ENCODE measurements around the gene MICAL3. TPM values are rescaled to one million over a fixed set of nuclear protein-coding genes. Genes with fewer than 3 reads are reported as not detected.
A peak's percentile ranks its signal among the peaks of the same experiment; 100 is the strongest.
"Not testable (repeated sequence)": the region's sequence is repeated elsewhere in the genome, so short reads cannot be mapped to it uniquely, and the experiment has no call there.

Gene MICAL3
- total RNA-seq, 1 donor from 2014 or later, result 33.6 TPM

DNA sequence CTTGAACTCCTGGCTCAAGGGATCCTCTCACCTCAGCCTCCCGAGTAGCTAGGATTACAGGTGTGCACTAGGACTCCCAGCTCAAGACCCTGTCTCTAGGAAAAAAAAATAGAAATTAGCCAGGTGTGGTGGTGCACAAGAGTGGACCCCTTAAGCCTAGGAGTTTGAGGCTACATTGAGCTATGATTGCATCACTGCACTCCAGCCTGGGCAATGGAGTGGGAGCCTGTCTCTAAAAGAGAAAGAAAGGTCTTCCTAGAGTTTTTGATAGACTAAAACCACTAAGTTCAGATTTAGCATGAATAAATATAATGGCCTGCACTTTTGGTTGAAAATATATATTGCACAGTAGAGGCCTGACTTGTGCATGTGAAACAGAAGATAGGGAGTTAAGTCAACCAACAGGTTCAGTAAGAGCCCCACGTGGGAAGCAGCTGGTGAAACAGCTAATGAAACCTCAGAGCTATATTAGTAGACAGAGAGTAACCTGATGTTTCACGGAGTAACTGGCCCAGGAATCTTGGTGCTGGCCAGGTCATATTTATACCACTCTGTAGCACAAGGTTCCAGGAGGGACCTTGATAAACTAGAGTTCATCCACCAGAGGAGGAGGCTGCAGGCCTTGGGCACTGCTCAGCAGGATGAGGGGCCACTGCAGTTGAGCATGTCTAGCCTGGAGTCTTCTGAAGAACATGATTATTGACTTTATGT is 4.6 kb upstream of the MICAL3 start:
- Mint-ChIP-seq H3K27ac (no peak overlapping the region), H3K4me3 (no peak overlapping the region), H3K4me1 (peaks cover 6% of the 10 kb centered on the region), H3K9me3 (no peaks in the 10 kb centered on the region), H3K36me3 (no peaks in the 10 kb centered on the region), H3K27me3 (ENCODE audit: insufficient read depth, low read depth) (peaks cover 40% of the 10 kb centered on the region)
- Histone ChIP-seq H3K9ac (no peak overlapping the region), H2AFZ (replicated peaks) (no peak overlapping the region), H3K27me3 (peaks cover 57% of the 10 kb centered on the region), H3K4me1 (peaks cover 3% of the 10 kb centered on the region), H3K36me3 (no peaks in the 10 kb centered on the region), H3K79me2 (ENCODE audit: low read depth) (no peaks in the 10 kb centered on the region), H4K20me1 (ENCODE audit: low read depth) (peaks cover 2% of the 10 kb centered on the region), H3K27ac (no peak overlapping the region), H3K4me2 (no peak overlapping the region), H3K9me3 (ENCODE audit: low read depth) (no peaks in the 10 kb centered on the region), H3K4me3 (no peak overlapping the region), H3F3A (ENCODE audit: low read depth) (peaks cover 2% of the 10 kb centered on the region)
- DNase-seq (ENCODE audit: low spot score), result no peak
- TF ChIP-seq EZH2phosphoT487 (IDR thresholded peaks at IDR 0.05) (no peak), EZH2 (IDR thresholded peaks at IDR 0.05) (no peak)
- TF ChIP-seq, protein P1, sequence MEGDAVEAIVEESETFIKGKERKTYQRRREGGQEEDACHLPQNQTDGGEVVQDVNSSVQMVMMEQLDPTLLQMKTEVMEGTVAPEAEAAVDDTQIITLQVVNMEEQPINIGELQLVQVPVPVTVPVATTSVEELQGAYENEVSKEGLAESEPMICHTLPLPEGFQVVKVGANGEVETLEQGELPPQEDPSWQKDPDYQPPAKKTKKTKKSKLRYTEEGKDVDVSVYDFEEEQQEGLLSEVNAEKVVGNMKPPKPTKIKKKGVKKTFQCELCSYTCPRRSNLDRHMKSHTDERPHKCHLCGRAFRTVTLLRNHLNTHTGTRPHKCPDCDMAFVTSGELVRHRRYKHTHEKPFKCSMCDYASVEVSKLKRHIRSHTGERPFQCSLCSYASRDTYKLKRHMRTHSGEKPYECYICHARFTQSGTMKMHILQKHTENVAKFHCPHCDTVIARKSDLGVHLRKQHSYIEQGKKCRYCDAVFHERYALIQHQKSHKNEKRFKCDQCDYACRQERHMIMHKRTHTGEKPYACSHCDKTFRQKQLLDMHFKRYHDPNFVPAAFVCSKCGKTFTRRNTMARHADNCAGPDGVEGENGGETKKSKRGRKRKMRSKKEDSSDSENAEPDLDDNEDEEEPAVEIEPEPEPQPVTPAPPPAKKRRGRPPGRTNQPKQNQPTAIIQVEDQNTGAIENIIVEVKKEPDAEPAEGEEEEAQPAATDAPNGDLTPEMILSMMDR (IDR thresholded peaks at IDR 0.05), result no peak

DNA sequence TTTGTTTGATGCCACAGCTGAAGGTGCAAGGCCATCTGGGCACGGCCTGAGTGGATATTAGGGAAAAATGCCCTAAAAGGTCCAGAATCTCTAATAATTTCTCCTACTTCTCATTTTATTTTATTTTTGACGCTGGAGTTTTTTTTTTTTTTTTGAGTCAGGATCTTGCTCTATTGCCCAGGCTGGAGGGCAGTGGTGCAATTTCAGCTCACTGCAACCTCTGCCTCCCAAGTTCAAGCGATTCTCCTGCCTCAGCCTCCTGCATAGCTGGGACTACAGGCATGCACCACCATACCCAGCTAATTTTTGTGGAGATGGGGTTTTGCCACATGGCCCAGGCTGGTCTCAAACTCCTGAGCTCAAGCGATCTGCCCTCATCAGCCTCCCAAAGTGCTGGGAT is 1.5 kb upstream of the MICAL3 start:
- H3K36me3 ChIP-seq; H3K4me3 ChIP-seq; H3K4me3 Mint-ChIP-seq; H3K4me2 ChIP-seq; H3K36me3 Mint-ChIP-seq; DNase-seq (ENCODE audit: low spot score); H3K9me3 Mint-ChIP-seq; H3K79me2 ChIP-seq (ENCODE audit: low read depth); H3K4me1 ChIP-seq; H3K9ac ChIP-seq; H3K9me3 ChIP-seq (ENCODE audit: low read depth); H3K27ac Mint-ChIP-seq; H3K27ac ChIP-seq; H2AFZ ChIP-seq (replicated peaks): not testable (repeated sequence)
- peaks cover 15% of the 10 kb centered on the region for H4K20me1 ChIP-seq (ENCODE audit: low read depth)
- Mint-ChIP-seq H3K27me3 (ENCODE audit: insufficient read depth, low read depth) (peaks cover 54% of the 10 kb centered on the region), H3K4me1 (peaks cover 18% of the 10 kb centered on the region)
- H3K27me3 ChIP-seq, result peaks cover 88% of the 10 kb centered on the region
- peaks cover 12% of the 10 kb centered on the region for H3F3A ChIP-seq (ENCODE audit: low read depth)

DNA sequence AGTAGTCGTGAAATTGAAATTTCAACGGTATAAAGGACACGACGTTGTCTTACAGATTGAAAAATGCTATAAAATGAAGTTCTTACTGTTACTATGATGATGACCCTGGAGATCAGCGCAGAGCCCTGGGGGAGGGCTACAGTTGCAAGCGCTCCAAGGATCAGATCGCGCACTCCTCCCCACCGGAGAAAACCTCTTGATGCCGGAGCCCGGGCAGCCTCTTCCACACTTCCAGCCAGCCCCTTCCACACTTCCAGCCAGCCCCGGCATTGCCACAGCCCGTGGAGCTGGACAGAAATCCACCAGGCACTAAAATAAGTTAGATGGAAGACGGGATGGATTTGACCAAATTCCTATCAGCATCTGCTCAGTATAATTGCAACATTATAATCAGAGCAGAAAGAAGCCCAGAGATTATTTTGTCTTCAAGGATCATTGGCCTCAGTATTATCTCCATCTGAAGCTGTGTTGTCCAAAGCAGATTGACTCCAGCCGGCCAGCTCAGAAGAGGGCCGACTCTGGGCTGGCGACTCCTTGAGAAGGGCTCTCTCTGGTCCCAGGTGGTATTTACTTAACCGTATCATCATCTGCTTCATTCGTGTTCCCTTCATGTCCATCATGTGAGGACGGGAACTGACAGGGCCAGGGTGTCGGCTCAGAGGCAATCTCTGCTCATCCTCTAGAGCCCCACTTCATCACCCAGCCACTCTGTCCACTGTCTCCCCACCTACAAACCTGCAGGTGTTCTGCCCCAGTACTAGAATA is 777 bp upstream of the MICAL3 start:
- Mint-ChIP-seq H3K4me3 (peak overlapping the region; percentile 88), H3K36me3 (no peaks in the 10 kb centered on the region), H3K4me1 (peaks cover 18% of the 10 kb centered on the region), H3K27ac (no peak overlapping the region), H3K9me3 (no peaks in the 10 kb centered on the region), H3K27me3 (ENCODE audit: insufficient read depth, low read depth) (peaks cover 55% of the 10 kb centered on the region)
- H3K79me2 ChIP-seq (ENCODE audit: low read depth), result no peaks in the 10 kb centered on the region
- peaks cover 15% of the 10 kb centered on the region for H4K20me1 ChIP-seq (ENCODE audit: low read depth)
- H3K9me3 ChIP-seq (ENCODE audit: low read depth), result no peaks in the 10 kb centered on the region
- peaks cover 89% of the 10 kb centered on the region for H3K27me3 ChIP-seq
- peak overlapping the region; percentile 76 for H3K4me3 ChIP-seq
- no peak for TF ChIP-seq EZH2 (IDR thresholded peaks at IDR 0.05)
- TF ChIP-seq EZH2phosphoT487 (IDR thresholded peaks at IDR 0.05), result no peak
- peaks cover 12% of the 10 kb centered on the region for H3F3A ChIP-seq (ENCODE audit: low read depth)
- no peak for DNase-seq (ENCODE audit: low spot score)
- no peak overlapping the region for H3K27ac ChIP-seq
- H3K9ac ChIP-seq, result no peak overlapping the region
- H3K4me1 ChIP-seq, result peaks cover 7% of the 10 kb centered on the region
- peak overlapping the region; percentile 100 for H3K4me2 ChIP-seq
- H2AFZ ChIP-seq (replicated peaks), result peak overlapping the region; percentile 81
- no peaks in the 10 kb centered on the region for H3K36me3 ChIP-seq

DNA sequence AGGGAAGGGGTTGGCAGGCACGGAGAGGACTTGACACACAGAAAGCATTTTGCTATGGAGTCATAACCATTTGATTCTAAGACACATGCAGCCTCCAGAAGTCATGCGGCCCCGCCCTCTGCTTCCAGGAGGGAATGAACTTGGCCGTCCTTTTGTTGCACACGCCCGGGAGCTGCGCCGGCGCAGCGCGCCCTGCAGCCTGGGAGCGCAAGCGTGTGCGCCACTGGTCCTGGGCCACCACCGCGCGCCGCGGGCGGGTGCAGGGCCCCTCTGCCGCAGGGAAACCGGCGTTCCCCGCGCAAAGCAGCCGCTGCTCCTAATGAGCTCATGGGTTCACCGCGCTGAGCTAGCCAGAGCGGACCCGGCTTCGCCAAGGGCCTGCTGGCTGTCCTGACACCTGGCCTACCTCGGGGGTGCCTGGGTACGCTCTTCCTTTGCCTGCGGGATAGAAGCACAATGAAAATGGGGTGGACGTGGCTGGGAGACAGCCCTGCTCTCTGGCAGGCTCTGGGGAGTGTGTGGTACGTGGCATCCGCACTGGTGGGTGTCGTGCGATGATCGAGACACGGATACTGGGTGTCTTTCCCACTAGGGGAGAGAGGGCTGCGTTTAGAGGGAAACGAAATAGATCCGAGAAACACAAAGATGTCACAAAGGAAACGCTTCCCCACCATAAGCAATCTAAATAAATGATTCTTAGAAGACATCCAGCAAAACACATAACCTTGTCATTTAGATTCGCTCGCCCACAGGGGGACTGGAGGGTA is 669 bp downstream of the MICAL3 start:
- peaks cover 78% of the 10 kb centered on the region for H3K27me3 ChIP-seq
- Mint-ChIP-seq H3K4me1 (peaks cover 18% of the 10 kb centered on the region), H3K27ac (no peak overlapping the region), H3K27me3 (ENCODE audit: insufficient read depth, low read depth) (peaks cover 57% of the 10 kb centered on the region), H3K9me3 (no peaks in the 10 kb centered on the region), H3K36me3 (no peaks in the 10 kb centered on the region), H3K4me3 (peak overlapping the region; percentile 87)
- TF ChIP-seq EZH2 (IDR thresholded peaks at IDR 0.05) (peak; percentile 82), EZH2phosphoT487 (IDR thresholded peaks at IDR 0.05) (peak; percentile 73)
- TF ChIP-seq, protein P1 (IDR thresholded peaks at IDR 0.05), result no peak
- no peak overlapping the region for H3K27ac ChIP-seq
- peaks cover 7% of the 10 kb centered on the region for H3K4me1 ChIP-seq
- H3K36me3 ChIP-seq, result no peaks in the 10 kb centered on the region
- peak overlapping the region; percentile 76 for H3K4me3 ChIP-seq
- peaks cover 12% of the 10 kb centered on the region for H3F3A ChIP-seq (ENCODE audit: low read depth)
- H3K4me2 ChIP-seq, result peak overlapping the region; percentile 100
- peak; percentile 64 for DNase-seq (ENCODE audit: low spot score)
- H3K9me3 ChIP-seq (ENCODE audit: low read depth), result no peaks in the 10 kb centered on the region
- H4K20me1 ChIP-seq (ENCODE audit: low read depth), result peaks cover 15% of the 10 kb centered on the region
- H3K9ac ChIP-seq, result no peak overlapping the region
- H3K79me2 ChIP-seq (ENCODE audit: low read depth), result no peaks in the 10 kb centered on the region
- H2AFZ ChIP-seq (replicated peaks), result peak overlapping the region; percentile 98

Measured in neural progenitor cell (in vitro differentiated cells).